HG03469 (cell line): ENCODE results near the gene LUC7L2.
"Not testable (repeated sequence)": the region's sequence is repeated elsewhere in the genome, so short reads cannot be mapped to it uniquely, and the experiment has no call there.

Source experiments
- ATAC-seq: cut with Tn5 transposase; IDR thresholded peaks from one replicate; pipeline ENCODE4 v1.9.1; 2021; ENCODE audit warnings: mild to moderate bottlenecking, moderate library complexity, moderate number of reproducible peaks; ENCODE audit not compliant: unreplicated experiment

The LUC7L2 gene

GRCh38 chr7:139359366-139360209 lies at the start of gene LUC7L2:
Gene LUC7L2, plus strand, starts transcription at chr7:139359894. Its CDS starts 368 bp downstream, at chr7:139360262.
- peak; percentile 59 for ATAC-seq

GRCh38 chr7:139317939-139318505 lies 41.7 kb upstream of the LUC7L2 start:
- no peak for ATAC-seq

- ATAC-seq, result no peak
Observed at GRCh38 chr7:139321071-139321745, 38.5 kb upstream of the LUC7L2 start.

GRCh38 chr7:139324709-139325108 lies 35.0 kb upstream of the LUC7L2 start:
- not testable (repeated sequence) for ATAC-seq

- no peak for ATAC-seq
Observed at GRCh38 chr7:139328375-139328774, 31.3 kb upstream of the LUC7L2 start.

- ATAC-seq, result no peak
Observed at GRCh38 chr7:139329119-139329518, 30.6 kb upstream of the LUC7L2 start.

GRCh38 chr7:139330333-139331030 lies 29.2 kb upstream of the LUC7L2 start:
- ATAC-seq, result no peak

- no peak for ATAC-seq
Observed at GRCh38 chr7:139332697-139333359, 26.9 kb upstream of the LUC7L2 start.

- ATAC-seq, result not testable (repeated sequence)
Observed at GRCh38 chr7:139333443-139333842, 26.3 kb upstream of the LUC7L2 start.

GRCh38 chr7:139334399-139335150 lies 25.1 kb upstream of the LUC7L2 start:
- ATAC-seq, result no peak

- ATAC-seq, result no peak
Observed at GRCh38 chr7:139339025-139339424, 20.7 kb upstream of the LUC7L2 start.

- ATAC-seq, result no peak
Observed at GRCh38 chr7:139339698-139340036, 20.0 kb upstream of the LUC7L2 start.

- peak; percentile 78 for ATAC-seq
Observed at GRCh38 chr7:139340037-139340807, 19.5 kb upstream of the LUC7L2 start.

- ATAC-seq, result no peak
Observed at GRCh38 chr7:139340808-139341057, 19.0 kb upstream of the LUC7L2 start.

- peak; percentile 32 for ATAC-seq
Observed at GRCh38 chr7:139341058-139341775, 18.5 kb upstream of the LUC7L2 start, which contains the start of gene FMC1. Gene FMC1, plus strand, starts transcription at chr7:139341337. Its CDS starts 48 bp downstream, at chr7:139341385.

- no peak for ATAC-seq
Observed at GRCh38 chr7:139341776-139342226, 17.9 kb upstream of the LUC7L2 start.

- ATAC-seq, result no peak
Observed at GRCh38 chr7:139345042-139345441, 14.7 kb upstream of the LUC7L2 start.

GRCh38 chr7:139351027-139351426 lies 8.7 kb upstream of the LUC7L2 start:
- ATAC-seq, result no peak

GRCh38 chr7:139354729-139355128 lies 5.0 kb upstream of the LUC7L2 start:
- ATAC-seq, result no peak
